Transverse colon (tissue), 4 donors: Measurements from ENCODE around the gene VTI1A. TPM values are rescaled to one million over a fixed set of nuclear protein-coding genes. Genes with fewer than 3 reads are reported as not detected.

Source experiments
- DNase-seq: peaks from one replicate; pipeline ENCODE4 v3.0.0-alpha.2; 2019
- H3K27ac ChIP-seq, 4 donors: fragments of 200-600 bp; sonication (generic); 2 replicates each; pipeline ENCODE4 v1.5.1; 2016 to 2018; ENCODE audit warnings: inconsistent platforms in 4 of 4
- H3K27me3 ChIP-seq: fragments of 200-600 bp; sonication (generic); 2 replicates; pipeline ENCODE4 v1.5.1; 2017; ENCODE audit warnings: inconsistent platforms
- H3K36me3 ChIP-seq, 4 donors: fragments of 200-600 bp; sonication (generic); 2 replicates each; pipeline ENCODE4 v1.5.1; 2017 to 2019; ENCODE audit warnings: inconsistent platforms in 4 of 4
- H3K4me1 ChIP-seq, 4 donors: fragments of 200-600 bp; sonication (generic); 2 replicates each; pipeline ENCODE4 v1.5.1; 2017 to 2020; ENCODE audit warnings: inconsistent platforms in 4 of 4
- H3K4me3 ChIP-seq, 4 donors: fragments of 200-600 bp; sonication (generic); 1 replicate in 1 of 4; 2 replicates in 3 of 4; pipeline versions ENCODE4 v1.5.1 to v1.6.1; 2017 to 2019; ENCODE audit warnings: inconsistent platforms in 4 of 4
- H3K9me3 ChIP-seq, 2 donors: fragments of 200-600 bp; sonication (generic); 2 replicates each; pipeline ENCODE4 v1.5.1; 2017 to 2019; ENCODE audit warnings: inconsistent platforms in 2 of 2
- EP300 ChIP-seq: sonication (generic); formaldehyde crosslinking; IDR thresholded peaks from one replicate; pipeline ENCODE4 v1.6.1; 2017; ENCODE audit warnings: antibody characterized with exemption, low read depth
- POLR2A ChIP-seq: fragments of 450-650 bp; IDR thresholded peaks from one replicate; pipeline ENCODE4 v1.6.1; 2016; ENCODE audit warnings: antibody characterized with exemption, mild to moderate bottlenecking, moderate library complexity
- POLR2AphosphoS5 ChIP-seq, 3 donors: sonication (generic); formaldehyde crosslinking; IDR thresholded peaks; one replicate each; pipeline ENCODE4 v1.6.1; 2016; ENCODE audit warnings: antibody characterized with exemption in 3 of 3
- WGBS, 2 donors: methylation state at CpG; one replicate each; pipeline ENCODE4 v1.1.5; 2018; ENCODE audit warnings: low coverage in 1 of 2; 5-methylcytosine and 5-hydroxymethylcytosine counted together
- in situ Hi-C, 4 donors: fragments of 200-750 bp; cut with MboI; loops; one replicate each; pipeline versions ENCODE4 v1.15.0 to v1.15.1; 2017; ENCODE audit warnings: low sequenced_read_pairs in 3 of 4, low pct_ligation_motif_present in 1 of 4, low pct_unique_long_range_greater_than_20kb in 1 of 4
- intact Hi-C: fragments of 100-400 bp; cut with DNase I; formaldehyde crosslinking; loops from one replicate; pipeline ENCODE4 v1.15.1; 2023; ENCODE audit warnings: low total_unique reads
- total RNA-seq, 4 donors: library from RNA; depleted of rRNA; stranded (reverse); fragments of >200 nt; gene quantifications; one replicate each; pipeline ENCODE4 v1.1.0, GENCODE V29; 2016
- TF ChIP-seq, protein P1 (sequence below), 5 experiments: fragments of 200-600 bp in 3 of 5; fragments of 450-650 bp in 2 of 5; sonication (generic) in 3 of 5; IDR thresholded peaks; 1 replicate in 2 of 5; 2 replicates in 3 of 5; pipeline ENCODE4 v1.5.1; 2016 to 2017; ENCODE audit warnings: antibody characterized with exemption in 5 of 5, inconsistent platforms in 3 of 5, mild to moderate bottlenecking in 2 of 5, moderate library complexity in 1 of 5

The VTI1A gene
- total RNA-seq, 4 donors from 2014 or later: 65.8 to 211 (median 149) TPM

DNA sequence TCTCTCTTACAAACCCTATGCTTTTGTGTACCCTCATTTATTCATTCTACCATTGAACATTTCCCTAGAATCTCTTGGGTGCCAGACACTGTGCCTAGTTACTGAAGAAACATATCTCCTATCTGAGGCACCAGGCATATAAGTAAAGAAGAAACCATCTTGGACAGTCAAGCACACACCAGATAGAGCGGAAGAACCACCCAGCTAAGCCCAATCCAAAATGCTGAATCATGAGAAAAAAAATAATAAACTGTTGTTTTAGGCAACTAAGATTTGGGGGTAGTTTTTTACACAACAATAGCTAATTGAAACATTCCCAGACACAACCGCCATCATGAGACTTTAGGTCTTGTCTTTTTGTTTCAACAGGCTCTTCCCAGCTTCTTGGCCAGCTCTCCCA is 400.8 kb downstream of the VTI1A start:
- no peak for DNase-seq
- H3K4me3 ChIP-seq: no peak overlapping the region
- intact Hi-C loops (no loop called here), in situ Hi-C loops (no loop called here)
- peaks cover 11 to 14% of the 10 kb centered on the region in 2 donors for H3K9me3 ChIP-seq
- WGBS, 2 donors: 95 to 100% methylated on average over 2 of the region's 2 CpGs
- no peak overlapping the region for H3K27ac ChIP-seq
- peaks cover 0 to 9% (median 0%) of the 10 kb centered on the region in 4 donors for H3K4me1 ChIP-seq
- TF ChIP-seq POLR2A (no peak), EP300 (no peak), POLR2AphosphoS5 (IDR thresholded peaks at IDR 0.05) (no peak)
- TF ChIP-seq, protein P1, sequence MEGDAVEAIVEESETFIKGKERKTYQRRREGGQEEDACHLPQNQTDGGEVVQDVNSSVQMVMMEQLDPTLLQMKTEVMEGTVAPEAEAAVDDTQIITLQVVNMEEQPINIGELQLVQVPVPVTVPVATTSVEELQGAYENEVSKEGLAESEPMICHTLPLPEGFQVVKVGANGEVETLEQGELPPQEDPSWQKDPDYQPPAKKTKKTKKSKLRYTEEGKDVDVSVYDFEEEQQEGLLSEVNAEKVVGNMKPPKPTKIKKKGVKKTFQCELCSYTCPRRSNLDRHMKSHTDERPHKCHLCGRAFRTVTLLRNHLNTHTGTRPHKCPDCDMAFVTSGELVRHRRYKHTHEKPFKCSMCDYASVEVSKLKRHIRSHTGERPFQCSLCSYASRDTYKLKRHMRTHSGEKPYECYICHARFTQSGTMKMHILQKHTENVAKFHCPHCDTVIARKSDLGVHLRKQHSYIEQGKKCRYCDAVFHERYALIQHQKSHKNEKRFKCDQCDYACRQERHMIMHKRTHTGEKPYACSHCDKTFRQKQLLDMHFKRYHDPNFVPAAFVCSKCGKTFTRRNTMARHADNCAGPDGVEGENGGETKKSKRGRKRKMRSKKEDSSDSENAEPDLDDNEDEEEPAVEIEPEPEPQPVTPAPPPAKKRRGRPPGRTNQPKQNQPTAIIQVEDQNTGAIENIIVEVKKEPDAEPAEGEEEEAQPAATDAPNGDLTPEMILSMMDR (IDR thresholded peaks at IDR 0.05): no peak
- no peaks in the 10 kb centered on the region for H3K27me3 ChIP-seq
- H3K36me3 ChIP-seq: no peaks in the 10 kb centered on the region

DNA sequence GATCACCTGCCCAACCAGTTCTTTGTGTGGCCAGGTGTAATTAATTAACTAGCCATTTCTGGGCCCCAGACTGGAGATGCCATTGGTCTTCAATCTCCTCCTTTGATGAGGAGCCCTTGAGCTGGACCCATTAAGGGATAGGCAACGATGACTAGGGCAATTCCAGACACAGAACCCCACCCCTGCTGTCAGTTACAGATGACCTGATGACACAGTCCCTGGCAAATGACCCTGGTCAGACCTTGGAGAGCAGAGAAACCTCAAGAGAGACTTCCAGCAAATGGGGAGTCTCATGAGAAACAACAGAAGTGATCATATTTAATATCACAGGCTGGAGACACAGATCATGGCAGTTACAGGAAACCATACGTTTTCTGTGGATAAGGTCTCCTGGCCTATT is 401.2 kb downstream of the VTI1A start:
- intact Hi-C loops: no loop called here
- in situ Hi-C loops: no loop called here
- H3K27me3 ChIP-seq: no peaks in the 10 kb centered on the region
- TF ChIP-seq EP300 (no peak), POLR2AphosphoS5 (IDR thresholded peaks at IDR 0.05) (no peak), POLR2A (no peak)
- TF ChIP-seq, protein P1 (IDR thresholded peaks at IDR 0.05): no peak
- H3K4me3 ChIP-seq: no peak overlapping the region
- DNase-seq: no peak
- no peak overlapping the region for H3K27ac ChIP-seq
- peaks cover 0 to 6% (median 0%) of the 10 kb centered on the region in 4 donors for H3K4me1 ChIP-seq
- peaks cover 11 to 14% of the 10 kb centered on the region in 2 donors for H3K9me3 ChIP-seq
- no peaks in the 10 kb centered on the region for H3K36me3 ChIP-seq
- WGBS, 2 donors: 77 to 80% methylated on average over 1 to 2 of the region's 2 CpGs

- Histone ChIP-seq H3K27ac (no peak overlapping the region), H3K9me3 (peaks cover 11 to 14% of the 10 kb centered on the region in 2 donors), H3K27me3 (no peaks in the 10 kb centered on the region), H3K4me3 (no peak overlapping the region), H3K36me3 (no peaks in the 10 kb centered on the region), H3K4me1 (peaks cover 0 to 6% (median 0%) of the 10 kb centered on the region in 4 donors)
- in situ Hi-C loops: no loop called here
- TF ChIP-seq, protein P1 (IDR thresholded peaks at IDR 0.05): no peak
- no peak for TF ChIP-seq POLR2AphosphoS5 (IDR thresholded peaks at IDR 0.05)
- no peak for TF ChIP-seq POLR2A
- no peak for TF ChIP-seq EP300
- DNase-seq: no peak
- intact Hi-C loops: no loop called here
- WGBS, 2 donors: 83 to 85% methylated on average over 1 to 3 of the region's 3 CpGs
These were observed 401.9 kb downstream of the VTI1A start for GRCh38 chr10:112848868-112849430.

GRCh38 chr10:112849546-112849945 is 402.5 kb downstream of the VTI1A start:
- Histone ChIP-seq H3K27me3 (no peaks in the 10 kb centered on the region), H3K4me1 (peaks cover 0 to 6% (median 0%) of the 10 kb centered on the region in 4 donors), H3K9me3 (peaks cover 11 to 14% of the 10 kb centered on the region in 2 donors), H3K27ac (no peak overlapping the region), H3K36me3 (no peaks in the 10 kb centered on the region), H3K4me3 (no peak overlapping the region)
- intact Hi-C loops: no loop called here
- no peak for DNase-seq
- in situ Hi-C loops: no loop called here
- no peak for TF ChIP-seq EP300
- no peak for TF ChIP-seq POLR2AphosphoS5 (IDR thresholded peaks at IDR 0.05)
- TF ChIP-seq, protein P1 (IDR thresholded peaks at IDR 0.05): no peak
- WGBS, 2 donors: 96 to 100% methylated on average over 1 to 6 of the region's 6 CpGs
